GM18867 (cell line): Measurements from ENCODE around the gene TRIM27.
"Not testable (repeated sequence)": the region's sequence is repeated elsewhere in the genome, so short reads cannot be mapped to it uniquely, and the experiment has no call there.

Source experiments
- ATAC-seq: cut with Tn5 transposase; IDR thresholded peaks from one replicate; pipeline ENCODE4 v1.9.1; 2021; ENCODE audit warnings: mild to moderate bottlenecking, moderate library complexity; ENCODE audit not compliant: unreplicated experiment

The TRIM27 gene

GRCh38 chr6:28866205-28867085 lies 57.3 kb downstream of the TRIM27 start:
- peak; percentile 44 for ATAC-seq

- no peak for ATAC-seq
Measured at GRCh38 chr6:28865401-28866204, 58.2 kb downstream of the TRIM27 start.

GRCh38 chr6:28864326-28864923 lies 59.4 kb downstream of the TRIM27 start:
- ATAC-seq = no peak

GRCh38 chr6:28863604-28864325 lies 60.0 kb downstream of the TRIM27 start:
- ATAC-seq = no peak

GRCh38 chr6:28862077-28862476 lies 61.7 kb downstream of the TRIM27 start:
- no peak for ATAC-seq

- no peak for ATAC-seq
Measured at GRCh38 chr6:28861339-28861738, 62.4 kb downstream of the TRIM27 start.

- ATAC-seq = no peak
Measured at GRCh38 chr6:28860581-28860980, 63.2 kb downstream of the TRIM27 start.

GRCh38 chr6:28858963-28859362 lies 64.8 kb downstream of the TRIM27 start:
- ATAC-seq = no peak

GRCh38 chr6:28856620-28857005 lies 67.2 kb downstream of the TRIM27 start:
- no peak for ATAC-seq

- not testable (repeated sequence) for ATAC-seq
Measured at GRCh38 chr6:28854405-28854804, 69.4 kb downstream of the TRIM27 start.
